NCI-H2196 treated with DMSO at 0.1 percent for 48 hours (cell line): ENCODE results near the gene CNTNAP2.
"Not testable (repeated sequence)": the region's sequence is repeated elsewhere in the genome, so short reads cannot be mapped to it uniquely, and the experiment has no call there.

ENCODE experiments used
- DNase-seq: peaks from one replicate; lab custom pipeline; 2025; ENCODE audit not compliant: unreplicated experiment; lab: John Stamatoyannopoulos, UW

The CNTNAP2 gene

GRCh38 chr7:148306759-148307158 is 2190.2 kb downstream of the CNTNAP2 start:
- DNase-seq = no peak

DNA sequence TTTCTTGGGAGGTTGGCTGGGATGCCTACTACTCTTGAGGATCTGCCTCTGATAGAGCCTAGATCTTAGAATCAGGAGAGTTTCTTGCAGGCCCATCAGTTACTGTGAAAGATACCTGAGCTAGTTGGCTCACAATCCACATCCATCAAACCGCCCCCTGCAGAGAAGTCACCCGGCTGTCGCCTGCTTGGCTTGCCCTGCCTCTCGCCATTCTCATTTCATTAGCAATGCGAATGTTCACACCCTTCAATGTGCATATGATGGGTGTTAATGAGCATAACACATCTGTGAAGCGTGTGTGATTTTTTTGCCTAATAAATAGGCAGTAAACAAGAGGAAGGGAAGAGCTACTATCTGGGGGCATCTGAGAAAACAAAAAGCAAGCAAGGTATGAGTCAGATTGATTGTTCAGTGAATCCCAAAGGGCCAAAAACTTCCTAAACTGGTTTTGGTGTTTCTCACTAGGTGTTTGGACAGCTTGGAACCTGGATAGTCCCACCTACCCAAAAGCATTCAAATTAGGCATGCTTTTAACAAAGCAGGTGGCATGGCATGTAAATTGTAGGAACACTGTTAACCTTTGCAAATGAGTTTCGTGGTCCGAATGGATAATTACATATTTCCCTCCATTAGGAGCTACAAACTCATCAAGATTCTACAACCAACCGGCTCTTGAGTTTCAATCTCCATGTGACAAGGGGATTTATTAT is 2201.7 kb downstream of the CNTNAP2 start:
- DNase-seq = no peak

GRCh38 chr7:148318838-148319237 is 2202.2 kb downstream of the CNTNAP2 start:
- no peak for DNase-seq

GRCh38 chr7:148319316-148319808 is 2202.8 kb downstream of the CNTNAP2 start:
- DNase-seq = no peak

- no peak for DNase-seq
These were observed 2208.6 kb downstream of the CNTNAP2 start for GRCh38 chr7:148325208-148325607.

DNA sequence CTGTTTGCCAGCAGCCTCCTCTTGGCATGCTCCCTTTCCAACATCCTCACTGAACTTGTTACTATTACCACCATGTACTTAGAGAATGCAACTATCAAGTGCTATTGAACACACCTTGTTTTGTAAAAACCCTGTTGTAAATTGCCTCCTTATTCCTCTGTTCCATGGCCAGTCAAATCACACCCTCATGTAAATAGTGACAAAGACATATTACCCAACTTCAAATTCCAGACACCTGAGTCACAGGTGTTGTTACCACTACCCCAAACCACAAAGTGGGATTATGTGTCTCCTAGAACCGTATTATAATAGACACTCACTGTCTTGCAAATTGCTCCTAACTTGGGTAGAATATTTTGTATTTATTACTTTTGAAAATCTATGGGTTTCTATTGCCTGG is 2210.8 kb downstream of the CNTNAP2 start:
- no peak for DNase-seq

GRCh38 chr7:148328906-148329305 is 2212.3 kb downstream of the CNTNAP2 start:
- no peak for DNase-seq

- no peak for DNase-seq
These were observed 2213.7 kb downstream of the CNTNAP2 start for GRCh38 chr7:148330124-148330818.

- DNase-seq = no peak
These were observed 2214.2 kb downstream of the CNTNAP2 start for GRCh38 chr7:148330822-148331221.

- DNase-seq = not testable (repeated sequence)
These were observed 2214.9 kb downstream of the CNTNAP2 start for GRCh38 chr7:148331456-148331855.

GRCh38 chr7:148332191-148333186 is 2215.9 kb downstream of the CNTNAP2 start:
- no peak for DNase-seq

- DNase-seq = no peak
These were observed 2217.9 kb downstream of the CNTNAP2 start for GRCh38 chr7:148334441-148334956.

- peak; percentile 13 for DNase-seq
These were observed 2218.5 kb downstream of the CNTNAP2 start for GRCh38 chr7:148334959-148335577.

- DNase-seq = no peak
These were observed 2219.2 kb downstream of the CNTNAP2 start for GRCh38 chr7:148335790-148336189.

DNA sequence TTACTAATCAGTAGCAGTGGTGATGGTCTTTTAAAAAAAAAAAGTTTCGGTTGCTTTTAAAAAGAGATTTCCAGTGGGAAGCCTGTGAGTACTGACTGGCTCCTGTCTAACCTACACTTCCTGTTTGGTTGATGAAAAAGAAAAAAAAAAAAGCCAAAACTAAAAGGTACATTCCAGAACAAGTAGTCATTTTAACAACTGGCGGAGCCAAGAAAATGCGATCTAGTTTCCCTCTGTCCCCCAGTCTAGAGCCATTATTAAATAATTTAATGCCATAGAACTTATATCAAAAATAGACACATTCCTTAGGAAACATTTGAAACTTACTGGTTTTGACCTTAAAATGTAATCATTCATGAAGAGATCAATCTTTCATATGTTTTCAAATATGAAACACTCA is 2219.8 kb downstream of the CNTNAP2 start:
- no peak for DNase-seq

DNA sequence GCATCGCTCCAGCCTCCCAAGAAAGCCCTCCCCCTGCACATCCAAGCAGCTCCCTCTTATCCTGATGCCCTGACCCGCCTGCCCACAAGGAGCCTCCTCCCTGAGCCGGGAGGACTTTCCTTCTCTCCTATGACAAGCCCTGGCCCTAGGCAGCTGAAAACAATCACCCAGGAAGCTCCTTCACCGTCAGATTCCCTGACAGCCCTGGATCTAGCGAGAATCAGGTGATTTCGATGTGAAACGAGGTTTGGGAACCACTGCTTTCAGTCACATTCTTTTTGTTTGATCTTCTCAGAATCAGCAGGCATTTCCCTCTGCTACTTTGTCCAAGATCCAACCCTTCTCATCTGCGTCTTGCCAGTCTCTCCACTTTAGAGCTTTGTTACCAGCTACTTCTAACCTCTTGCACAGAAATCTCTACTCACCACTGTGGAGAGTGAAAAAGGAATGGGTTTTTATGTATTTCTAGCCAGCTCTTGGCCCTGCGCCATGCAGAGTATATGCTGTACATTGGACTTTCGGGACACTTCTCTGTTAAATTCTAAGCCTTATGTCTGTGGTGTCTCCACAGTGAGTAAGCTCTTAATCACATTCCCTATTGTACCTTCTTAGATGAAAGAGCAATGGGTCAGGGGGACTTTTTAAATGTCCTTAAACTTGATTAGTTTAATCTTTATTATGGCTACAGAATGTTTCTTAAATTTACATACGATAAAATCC is 2220.8 kb downstream of the CNTNAP2 start:
- no peak for DNase-seq

- no peak for DNase-seq
These were observed 2221.6 kb downstream of the CNTNAP2 start for GRCh38 chr7:148337995-148338747.

DNA sequence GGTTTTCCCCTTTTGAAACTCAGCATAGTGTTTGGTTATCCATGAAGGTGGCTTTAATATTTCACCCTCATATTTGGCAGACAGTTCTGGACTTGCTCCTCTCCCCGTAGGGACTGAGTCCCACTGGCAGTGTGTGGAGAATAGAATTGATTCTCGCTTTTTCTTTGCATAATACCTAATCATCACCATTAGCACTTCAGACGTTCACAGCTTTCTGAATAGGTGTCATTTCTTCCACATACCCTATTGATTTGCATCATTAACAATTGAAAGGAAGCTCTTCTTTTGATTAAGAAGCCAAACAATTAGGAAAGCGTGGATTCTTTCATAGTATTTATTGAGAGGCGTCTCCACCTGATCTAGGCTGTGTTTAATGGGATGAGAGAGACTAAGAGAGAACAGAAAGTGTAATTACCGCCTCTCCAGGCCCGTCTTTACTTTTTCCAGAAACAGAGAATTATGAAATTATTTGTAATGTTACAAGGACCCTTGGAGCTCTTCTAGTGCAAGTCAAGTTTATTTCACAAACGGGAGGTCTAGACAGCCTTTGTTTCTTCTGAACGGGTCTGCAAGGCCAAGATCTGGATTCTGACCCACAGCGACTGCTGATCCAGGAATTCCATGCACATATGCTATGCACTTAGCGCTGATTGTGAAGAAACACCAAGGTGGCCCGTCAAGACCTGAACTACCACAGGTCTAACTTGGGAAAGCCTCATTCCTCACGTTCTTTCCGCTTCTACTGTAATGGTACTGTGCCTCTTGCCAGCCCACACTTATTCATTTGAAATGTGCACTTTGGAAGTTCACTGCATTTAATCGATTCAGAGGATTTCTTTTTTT is 2224.1 kb downstream of the CNTNAP2 start:
- DNase-seq = no peak
